ENCODE data around the gene TNIK. TPM values are rescaled to one million over a fixed set of nuclear protein-coding genes. Genes with fewer than 3 reads are reported as not detected.

Gene TNIK
- total RNA-seq, 1 donor, result 24.2 TPM

GRCh38 chr3:171301998-171302397 is 158.2 kb downstream of the TNIK start:
- TF ChIP-seq CTCF (IDR thresholded peaks at IDR 0.05; ENCODE audit: insufficient read depth, low read length), result no peak
- H3K4me3 ChIP-seq (ENCODE audit: low read depth, low read length), result no peak overlapping the region
- DNase-seq (ENCODE audit: low read depth), result no peak

- TF ChIP-seq CTCF (IDR thresholded peaks at IDR 0.05; ENCODE audit: insufficient read depth, low read length), result no peak
- H3K4me3 ChIP-seq (ENCODE audit: low read depth, low read length), result no peak overlapping the region
- no peak for DNase-seq (ENCODE audit: low read depth)
Observed at GRCh38 chr3:171301002-171301401, 159.2 kb downstream of the TNIK start.

GRCh38 chr3:171297951-171298350 is 162.3 kb downstream of the TNIK start:
- no peak for DNase-seq (ENCODE audit: low read depth)
- no peak overlapping the region for H3K4me3 ChIP-seq (ENCODE audit: low read depth, low read length)
- no peak for TF ChIP-seq CTCF (IDR thresholded peaks at IDR 0.05; ENCODE audit: insufficient read depth, low read length)

- no peak for TF ChIP-seq CTCF (IDR thresholded peaks at IDR 0.05; ENCODE audit: insufficient read depth, low read length)
- no peak for DNase-seq (ENCODE audit: low read depth)
- H3K4me3 ChIP-seq (ENCODE audit: low read depth, low read length), result no peak overlapping the region
Observed at GRCh38 chr3:171297207-171297606, 163.0 kb downstream of the TNIK start.

- H3K4me3 ChIP-seq (ENCODE audit: low read depth, low read length), result no peak overlapping the region
- DNase-seq (ENCODE audit: low read depth), result no peak
- no peak for TF ChIP-seq CTCF (IDR thresholded peaks at IDR 0.05; ENCODE audit: insufficient read depth, low read length)
Observed at GRCh38 chr3:171295484-171296373, 164.5 kb downstream of the TNIK start.

- H3K4me3 ChIP-seq (ENCODE audit: low read depth, low read length), result no peak overlapping the region
- DNase-seq (ENCODE audit: low read depth), result no peak
- TF ChIP-seq CTCF (IDR thresholded peaks at IDR 0.05; ENCODE audit: insufficient read depth, low read length), result no peak
Observed at GRCh38 chr3:171293142-171293782, 166.9 kb downstream of the TNIK start.

All from fibroblast of the aortic adventitia (primary cell).